ENCODE data around the gene TBL1XR1.

DNA sequence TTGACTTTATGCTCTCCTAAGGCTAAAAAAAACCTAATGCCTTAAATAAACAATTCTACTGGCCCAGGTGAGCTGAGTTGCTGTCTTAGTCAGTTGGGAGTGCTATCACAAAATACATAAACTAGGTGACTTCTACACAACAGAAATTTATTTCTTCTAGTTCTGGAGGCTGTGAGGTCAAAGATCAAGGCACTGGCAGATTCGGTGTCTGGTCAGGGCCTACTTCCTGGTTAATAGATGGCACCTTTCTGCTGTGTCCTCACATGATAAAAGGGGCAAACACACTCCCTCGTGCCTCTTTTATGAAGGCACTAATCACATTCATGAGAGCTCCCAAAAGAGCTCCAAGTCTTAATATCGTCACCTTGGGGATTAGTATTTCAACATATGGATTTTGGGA lies 11.5 kb upstream of the TBL1XR1 start:
- TF ChIP-seq RAD21 (IDR thresholded peaks at IDR 0.05; ENCODE audit: low read depth): no peak
- TF ChIP-seq YY1 (IDR thresholded peaks at IDR 0.05; ENCODE audit: low read depth): no peak
- TF ChIP-seq TEAD4 (IDR thresholded peaks at IDR 0.05): no peak
- TF ChIP-seq, protein P1, sequence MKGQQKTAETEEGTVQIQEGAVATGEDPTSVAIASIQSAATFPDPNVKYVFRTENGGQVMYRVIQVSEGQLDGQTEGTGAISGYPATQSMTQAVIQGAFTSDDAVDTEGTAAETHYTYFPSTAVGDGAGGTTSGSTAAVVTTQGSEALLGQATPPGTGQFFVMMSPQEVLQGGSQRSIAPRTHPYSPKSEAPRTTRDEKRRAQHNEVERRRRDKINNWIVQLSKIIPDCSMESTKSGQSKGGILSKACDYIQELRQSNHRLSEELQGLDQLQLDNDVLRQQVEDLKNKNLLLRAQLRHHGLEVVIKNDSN (IDR thresholded peaks at IDR 0.05): no peak

Data from Ishikawa (cell line).